ENCODE data around the gene AIFM1.

GRCh38 chrX:130097507-130098209 is 68.0 kb downstream of the AIFM1 start:
- no peak for TF ChIP-seq CTCF (optimal IDR thresholded peaks at IDR 0.05 in 1 of 3, IDR thresholded peaks at IDR 0.05 in 1 of 3, conservative IDR thresholded peaks at IDR 0.05 in 1 of 3; ENCODE audit: extremely low read depth in 1 of 3, insufficient read depth in 2 of 3, low read length in 3 of 3)
- no peak for TF ChIP-seq EZH2 (IDR thresholded peaks at IDR 0.05; ENCODE audit: low read length)
